Type B pancreatic cell (in vitro differentiated cells): ENCODE data around the gene TBX5. TPM values are rescaled to one million over a fixed set of nuclear protein-coding genes. Genes with fewer than 3 reads are reported as not detected.

Source experiments
- DNase-seq: peaks from one replicate; pipeline ENCODE4 v3.0.0; 2021; ENCODE audit warnings: mixed read lengths; ENCODE audit not compliant: unreplicated experiment; ENCODE audit errors: extremely low spot score
- H3K27ac Mint-ChIP-seq: 2 replicates; pipeline ENCODE4 v1.8.0; 2021; ENCODE audit warnings: mild to moderate bottlenecking, mixed read lengths
- H3K27me3 Mint-ChIP-seq: 2 replicates; pipeline ENCODE4 v1.8.0; 2021; ENCODE audit warnings: mixed read lengths
- H3K36me3 Mint-ChIP-seq: 2 replicates; pipeline ENCODE4 v1.8.0; 2021; ENCODE audit warnings: mixed read lengths
- H3K4me1 Mint-ChIP-seq: one replicate; pipeline ENCODE4 v1.8.0; 2021; ENCODE audit warnings: mixed read lengths; ENCODE audit not compliant: unreplicated experiment
- H3K4me3 Mint-ChIP-seq: 2 replicates; pipeline ENCODE4 v1.8.0; 2021; ENCODE audit warnings: mild to moderate bottlenecking, mixed read lengths
- H3K9me3 Mint-ChIP-seq: 2 replicates; pipeline ENCODE4 v1.8.0; 2021; ENCODE audit warnings: mixed read lengths
- total RNA-seq: library from RNA; stranded (reverse); gene quantifications from 2 replicates; pipeline ENCODE4 v1.2.1, GENCODE V29; 2021; ENCODE audit warnings: low replicate concordance
- TF ChIP-seq, protein P1 (sequence below): fragments of 200-600 bp; sonication (generic); conservative IDR thresholded peaks from 2 replicates; pipeline ENCODE4 v1.5.0; 2021; ENCODE audit warnings: antibody characterized with exemption, mild to moderate bottlenecking

The TBX5 gene
- total RNA-seq, 1 donor from 2014 or later, result 10.7 TPM

GRCh38 chr12:114414866-114415524, 9.1 kb upstream of the TBX5 start:
- Mint-ChIP-seq H3K27me3 (peaks cover 98% of the 10 kb centered on the region), H3K4me1 (no peaks in the 10 kb centered on the region), H3K4me3 (peak overlapping the region; percentile 2)

DNA sequence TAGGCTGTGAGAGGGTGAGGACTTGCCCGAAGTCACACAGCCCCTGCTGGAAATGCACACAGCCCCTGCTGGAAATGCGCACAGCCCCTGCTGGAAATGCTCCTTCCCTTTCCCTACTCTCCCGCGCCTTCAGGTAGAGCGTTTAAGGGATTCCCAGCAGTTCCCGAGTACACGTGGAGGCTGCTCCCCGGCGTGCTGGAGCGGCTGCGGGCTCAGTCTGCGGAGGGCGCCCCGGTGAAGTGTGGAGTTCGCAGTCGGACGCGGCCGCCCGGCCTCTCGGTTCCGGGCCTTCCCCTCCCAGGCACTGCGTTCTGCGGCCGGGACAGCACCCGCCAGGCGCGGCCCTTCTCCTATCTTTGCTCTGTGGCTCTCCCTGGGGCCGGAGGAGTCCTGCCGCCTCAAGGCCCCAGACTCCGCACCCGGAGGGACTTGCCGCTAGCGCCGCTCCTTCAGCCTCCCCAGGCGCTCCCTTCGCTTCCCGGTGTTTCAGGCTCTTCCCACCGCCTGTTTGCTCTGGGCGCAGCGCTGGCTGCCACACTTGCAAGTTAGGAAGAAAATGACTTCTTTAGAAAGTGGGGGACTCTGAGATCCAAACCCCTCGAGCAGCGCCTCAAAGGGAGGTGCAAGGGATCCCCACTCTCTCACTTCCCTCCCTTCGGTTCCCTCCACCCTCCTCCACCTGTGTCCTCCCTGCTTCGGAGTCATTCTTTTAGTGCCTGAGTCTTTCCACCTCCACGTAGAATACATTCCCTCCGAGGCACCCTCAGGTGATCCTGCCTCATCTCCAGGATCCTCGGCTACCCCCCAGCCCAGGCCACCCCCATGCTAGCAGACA, 8.3 kb upstream of the TBX5 start:
- H3K4me1 Mint-ChIP-seq, result no peaks in the 10 kb centered on the region
- H3K27me3 Mint-ChIP-seq, result peaks cover 98% of the 10 kb centered on the region
- TF ChIP-seq, protein P1, sequence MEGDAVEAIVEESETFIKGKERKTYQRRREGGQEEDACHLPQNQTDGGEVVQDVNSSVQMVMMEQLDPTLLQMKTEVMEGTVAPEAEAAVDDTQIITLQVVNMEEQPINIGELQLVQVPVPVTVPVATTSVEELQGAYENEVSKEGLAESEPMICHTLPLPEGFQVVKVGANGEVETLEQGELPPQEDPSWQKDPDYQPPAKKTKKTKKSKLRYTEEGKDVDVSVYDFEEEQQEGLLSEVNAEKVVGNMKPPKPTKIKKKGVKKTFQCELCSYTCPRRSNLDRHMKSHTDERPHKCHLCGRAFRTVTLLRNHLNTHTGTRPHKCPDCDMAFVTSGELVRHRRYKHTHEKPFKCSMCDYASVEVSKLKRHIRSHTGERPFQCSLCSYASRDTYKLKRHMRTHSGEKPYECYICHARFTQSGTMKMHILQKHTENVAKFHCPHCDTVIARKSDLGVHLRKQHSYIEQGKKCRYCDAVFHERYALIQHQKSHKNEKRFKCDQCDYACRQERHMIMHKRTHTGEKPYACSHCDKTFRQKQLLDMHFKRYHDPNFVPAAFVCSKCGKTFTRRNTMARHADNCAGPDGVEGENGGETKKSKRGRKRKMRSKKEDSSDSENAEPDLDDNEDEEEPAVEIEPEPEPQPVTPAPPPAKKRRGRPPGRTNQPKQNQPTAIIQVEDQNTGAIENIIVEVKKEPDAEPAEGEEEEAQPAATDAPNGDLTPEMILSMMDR, result no peak
- no peak for DNase-seq
- no peaks in the 10 kb centered on the region for H3K36me3 Mint-ChIP-seq
- no peak overlapping the region for H3K27ac Mint-ChIP-seq
- H3K9me3 Mint-ChIP-seq, result no peaks in the 10 kb centered on the region
- peak overlapping the region; percentile 2 for H3K4me3 Mint-ChIP-seq

More at GRCh38 chr12:114414866-114415524, 9.1 kb upstream of the TBX5 start:
- Mint-ChIP-seq H3K27ac (no peak overlapping the region), H3K36me3 (no peaks in the 10 kb centered on the region), H3K9me3 (no peaks in the 10 kb centered on the region)
- TF ChIP-seq, protein P1, result no peak
- DNase-seq, result no peak

- no peaks in the 10 kb centered on the region for H3K9me3 Mint-ChIP-seq
- H3K4me1 Mint-ChIP-seq, result no peaks in the 10 kb centered on the region
- no peaks in the 10 kb centered on the region for H3K36me3 Mint-ChIP-seq
- H3K27ac Mint-ChIP-seq, result no peak overlapping the region
- peaks cover 99% of the 10 kb centered on the region for H3K27me3 Mint-ChIP-seq
- H3K4me3 Mint-ChIP-seq, result peak overlapping the region; percentile 17
- DNase-seq, result no peak
- TF ChIP-seq, protein P1, result no peak
Measured at GRCh38 chr12:114412825-114413749, 7.1 kb upstream of the TBX5 start.

DNA sequence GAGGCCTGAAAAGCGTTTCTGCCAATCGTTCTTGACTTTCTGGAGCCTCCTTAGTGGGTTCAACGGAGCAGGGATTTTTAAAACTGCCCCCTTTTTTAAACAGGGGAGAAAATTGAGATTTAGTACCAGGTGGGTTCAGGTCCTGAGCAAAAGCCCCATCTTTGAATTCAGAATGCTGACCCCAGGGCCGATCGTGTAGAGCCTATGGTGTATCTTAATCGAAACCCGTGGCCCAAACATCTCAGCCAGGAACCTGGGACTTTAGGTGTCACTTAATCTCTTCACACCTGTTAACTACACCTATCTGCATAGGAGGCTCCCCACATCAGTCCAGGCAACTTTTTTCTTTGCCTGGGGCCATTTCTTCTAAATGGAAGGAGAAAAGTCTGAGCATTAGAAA, 6.4 kb upstream of the TBX5 start:
- Mint-ChIP-seq H3K27ac (no peak overlapping the region), H3K9me3 (no peaks in the 10 kb centered on the region), H3K4me3 (no peak overlapping the region), H3K4me1 (no peaks in the 10 kb centered on the region), H3K36me3 (no peaks in the 10 kb centered on the region), H3K27me3 (peaks cover 99% of the 10 kb centered on the region)
- DNase-seq, result no peak
- TF ChIP-seq, protein P1, result no peak

DNA sequence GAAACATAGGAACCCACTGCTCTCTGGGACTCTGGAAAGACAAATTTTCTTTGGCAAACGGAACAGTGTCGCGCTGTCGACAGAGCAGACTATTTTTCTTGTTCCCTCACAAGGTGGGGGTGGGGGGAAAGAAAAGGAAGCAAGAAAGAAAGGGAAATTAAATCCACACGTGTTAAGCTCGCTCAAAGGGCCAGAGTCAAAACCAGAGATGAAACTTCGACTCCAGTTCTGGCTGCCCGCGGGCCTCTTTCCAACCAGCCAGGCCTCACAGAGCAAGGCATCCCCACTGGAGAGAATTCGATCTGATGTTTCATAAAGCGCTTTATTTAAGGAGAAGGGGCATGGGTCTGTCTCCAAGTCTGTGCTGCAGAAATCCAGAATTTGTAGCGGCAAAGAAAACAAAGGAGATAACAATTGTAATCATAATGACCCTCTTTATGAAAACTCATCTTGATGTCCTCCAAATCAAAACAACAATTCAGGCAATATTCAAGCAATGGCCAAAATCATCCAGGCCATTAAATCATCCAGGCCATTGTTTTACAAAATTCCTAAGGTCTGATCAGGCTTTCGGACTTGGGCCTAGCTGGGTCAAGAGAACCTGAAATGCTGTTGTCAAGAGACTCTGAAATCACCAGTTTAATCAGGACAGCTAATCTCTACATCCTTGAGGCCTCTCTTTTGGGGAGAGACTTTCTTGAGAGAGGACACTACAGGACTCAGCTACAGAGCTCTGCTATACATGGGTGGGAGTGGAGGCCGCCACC, 5.3 kb upstream of the TBX5 start:
- Mint-ChIP-seq H3K27me3 (peaks cover 99% of the 10 kb centered on the region), H3K36me3 (no peaks in the 10 kb centered on the region)
- TF ChIP-seq, protein P1, result no peak

More for the DNA sequence above, 5.3 kb upstream of the TBX5 start:
- Mint-ChIP-seq H3K27ac (no peak overlapping the region), H3K4me1 (no peaks in the 10 kb centered on the region), H3K4me3 (no peak overlapping the region), H3K9me3 (no peaks in the 10 kb centered on the region)
- no peak for DNase-seq
